Upper lobe of left lung (tissue), 4 donors: ENCODE measurements around the gene TTC39C.
"Not testable (repeated sequence)": the region's sequence is repeated elsewhere in the genome, so short reads cannot be mapped to it uniquely, and the experiment has no call there.

Source experiments
- CTCF ChIP-seq, 6 experiments: fragments of 450-650 bp in 4 of 6; fragments of 200-600 bp in 2 of 6; sonication (generic) in 2 of 6; IDR thresholded peaks; one replicate each; pipeline ENCODE4 v1.5.1; 2016 to 2019; ENCODE audit warnings: antibody characterized with exemption in 6 of 6
- POLR2AphosphoS5 ChIP-seq, 2 donors: sonication (generic); formaldehyde crosslinking; IDR thresholded peaks; one replicate each; pipeline ENCODE4 v1.5.1; 2017; ENCODE audit warnings: antibody characterized with exemption in 2 of 2

- not testable (repeated sequence) for TF ChIP-seq CTCF, POLR2AphosphoS5 (IDR thresholded peaks at IDR 0.05)
These were observed 60.2 kb downstream of the TTC39C start for GRCh38 chr18:24074757-24075156.
